NCI-H524 treated with DMSO at 0.1 percent for 48 hours (cell line): ENCODE measurements around the gene ACTR3C.
"Not testable (repeated sequence)": the region's sequence is repeated elsewhere in the genome, so short reads cannot be mapped to it uniquely, and the experiment has no call there.

Experiments
- DNase-seq: peaks from one replicate; lab custom pipeline; 2025; lab: John Stamatoyannopoulos, UW

Gene ACTR3C

DNA sequence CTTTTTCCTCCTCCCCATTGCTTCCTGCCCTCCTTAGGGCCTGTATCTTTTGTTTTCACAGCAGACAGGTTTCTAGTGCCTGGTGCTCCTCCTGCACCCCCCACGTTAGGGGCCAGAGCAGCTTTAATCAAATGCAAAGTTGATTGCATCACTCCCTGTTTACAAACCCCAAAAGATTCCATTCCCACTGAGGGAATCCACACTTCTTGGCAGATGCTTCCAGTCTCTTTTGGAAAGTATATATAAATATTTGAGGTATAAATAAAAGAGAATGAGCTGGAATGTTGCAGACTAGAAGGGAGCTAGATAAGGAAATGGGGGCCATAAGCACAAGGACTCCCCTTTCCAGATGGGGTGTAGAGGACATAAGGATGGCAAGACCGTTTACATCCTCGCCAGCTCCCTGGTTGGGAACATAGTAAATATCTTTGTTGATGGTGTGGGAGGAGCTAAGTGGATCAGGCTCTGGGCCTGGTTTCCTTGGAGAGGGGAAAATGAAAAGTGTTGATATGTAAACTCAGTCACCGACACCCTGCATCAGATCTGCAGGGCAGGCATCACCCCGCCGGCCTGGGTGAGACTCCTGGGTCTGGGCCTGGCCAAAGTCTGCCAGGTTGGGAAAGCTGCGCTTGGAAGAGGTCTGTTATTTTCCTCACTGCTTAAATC, 11.9 kb upstream of the ACTR3C start:
- DNase-seq = no peak

DNA sequence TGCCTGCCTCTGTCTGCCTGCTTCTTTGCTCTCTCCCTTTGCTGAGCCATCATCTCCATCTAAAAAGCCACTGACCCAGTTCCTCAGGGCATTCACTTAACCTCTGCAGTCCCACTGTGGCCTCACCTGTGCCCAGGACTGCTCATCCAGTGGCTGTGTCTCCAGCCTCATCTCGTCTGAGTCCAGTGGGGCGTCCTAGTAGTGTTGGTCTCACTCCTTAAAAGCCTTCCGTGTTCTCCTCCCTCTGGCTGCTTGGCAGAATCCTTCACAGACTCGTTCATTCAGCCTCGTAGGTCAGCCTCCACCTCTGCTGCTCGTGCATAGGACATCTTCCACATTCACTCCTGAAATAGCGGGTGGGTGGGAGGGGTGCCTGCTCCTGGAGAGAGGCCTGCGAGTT, 10.8 kb upstream of the ACTR3C start:
- no peak for DNase-seq

DNA sequence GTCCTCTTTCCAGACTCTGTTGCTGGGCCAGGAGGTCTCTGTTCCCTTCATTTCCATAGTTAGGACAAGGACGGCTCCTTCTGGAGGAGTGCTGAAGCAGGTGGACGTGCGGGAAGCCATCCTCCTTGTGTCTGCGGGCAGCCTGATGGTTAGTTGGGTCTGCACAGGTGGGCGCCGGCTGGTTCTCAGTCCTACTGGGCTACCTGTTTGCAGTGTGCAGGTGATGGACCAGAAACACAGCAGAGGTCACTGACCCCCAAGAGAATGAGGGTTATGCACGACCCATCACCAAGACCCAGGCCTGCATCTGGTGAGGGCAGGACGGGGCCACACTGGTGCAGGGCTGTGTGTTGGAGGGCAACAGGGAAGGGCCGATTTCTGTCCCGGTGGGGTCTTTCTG, 10.3 kb upstream of the ACTR3C start:
- no peak for DNase-seq

DNA sequence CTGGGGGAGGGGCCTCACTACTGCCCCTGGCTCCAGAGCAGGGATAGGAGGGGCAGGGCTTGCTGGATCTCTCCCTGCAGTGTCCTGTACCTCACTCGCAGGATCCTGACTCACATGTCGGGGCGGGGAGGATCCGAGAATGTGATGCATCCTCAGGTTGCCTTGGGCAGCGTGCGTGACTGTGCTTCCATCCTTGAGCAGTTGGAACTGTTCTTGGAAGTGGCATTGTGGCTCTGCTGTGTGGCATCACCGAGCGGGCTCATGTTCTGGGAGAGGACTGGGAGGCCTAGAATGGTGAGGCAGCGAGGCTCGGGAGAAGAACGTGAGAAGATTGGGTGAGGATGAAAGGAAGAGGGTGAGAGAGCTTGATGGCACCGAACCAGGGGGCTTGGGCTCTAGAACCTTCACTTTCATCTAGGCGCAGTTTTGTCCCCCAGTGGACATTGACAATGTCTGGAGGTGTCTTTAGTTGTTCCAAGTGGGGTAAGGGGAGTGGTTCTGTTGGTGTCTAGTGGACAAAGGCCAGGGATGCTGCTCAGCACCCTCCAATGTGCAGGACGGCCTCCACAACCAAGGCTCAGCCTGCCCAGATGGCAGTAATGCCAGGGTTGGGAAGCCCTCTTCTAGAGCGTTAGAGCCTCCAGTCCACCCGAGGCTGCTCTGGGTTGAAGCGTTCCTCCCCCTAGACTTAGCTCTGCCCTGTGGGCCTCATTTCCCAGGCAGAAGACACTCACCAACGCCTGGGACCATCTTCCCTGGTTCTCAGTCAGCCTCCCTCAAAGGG, 9.7 kb upstream of the ACTR3C start:
- no peak for DNase-seq

DNA sequence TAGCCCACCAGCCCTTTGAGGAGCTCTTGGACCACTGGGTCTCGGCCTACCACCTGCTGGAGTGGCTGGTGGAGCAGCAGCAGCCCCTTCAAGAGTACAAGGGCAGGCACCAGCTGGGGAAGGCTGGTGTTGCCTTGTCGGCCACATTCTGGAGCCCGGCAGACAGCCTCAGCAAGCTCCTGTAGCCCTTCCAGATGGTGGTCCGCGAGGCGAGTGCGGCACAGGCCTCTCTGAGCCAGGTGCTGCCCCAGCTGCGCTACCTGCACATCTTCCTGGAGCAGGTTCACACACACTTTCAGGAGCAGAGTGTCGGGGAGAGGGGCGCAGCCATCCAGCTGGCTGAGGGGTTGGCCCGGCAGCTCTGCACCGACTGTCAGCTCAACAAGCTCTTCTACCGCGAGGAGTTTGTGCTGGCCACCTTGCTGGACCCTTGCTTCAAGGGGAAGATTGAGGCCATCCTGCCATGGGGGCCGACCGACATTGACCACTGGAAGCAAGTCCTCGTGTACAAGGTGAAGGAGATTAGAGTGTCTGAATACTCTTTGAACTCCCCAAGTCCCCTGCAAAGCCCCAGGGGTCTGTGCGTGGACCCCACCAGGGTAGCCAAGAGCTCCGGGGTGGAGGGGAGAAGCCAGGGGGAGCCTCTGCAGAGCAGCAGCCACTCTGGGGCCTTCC, 7.0 kb upstream of the ACTR3C start:
- no peak for DNase-seq

DNA sequence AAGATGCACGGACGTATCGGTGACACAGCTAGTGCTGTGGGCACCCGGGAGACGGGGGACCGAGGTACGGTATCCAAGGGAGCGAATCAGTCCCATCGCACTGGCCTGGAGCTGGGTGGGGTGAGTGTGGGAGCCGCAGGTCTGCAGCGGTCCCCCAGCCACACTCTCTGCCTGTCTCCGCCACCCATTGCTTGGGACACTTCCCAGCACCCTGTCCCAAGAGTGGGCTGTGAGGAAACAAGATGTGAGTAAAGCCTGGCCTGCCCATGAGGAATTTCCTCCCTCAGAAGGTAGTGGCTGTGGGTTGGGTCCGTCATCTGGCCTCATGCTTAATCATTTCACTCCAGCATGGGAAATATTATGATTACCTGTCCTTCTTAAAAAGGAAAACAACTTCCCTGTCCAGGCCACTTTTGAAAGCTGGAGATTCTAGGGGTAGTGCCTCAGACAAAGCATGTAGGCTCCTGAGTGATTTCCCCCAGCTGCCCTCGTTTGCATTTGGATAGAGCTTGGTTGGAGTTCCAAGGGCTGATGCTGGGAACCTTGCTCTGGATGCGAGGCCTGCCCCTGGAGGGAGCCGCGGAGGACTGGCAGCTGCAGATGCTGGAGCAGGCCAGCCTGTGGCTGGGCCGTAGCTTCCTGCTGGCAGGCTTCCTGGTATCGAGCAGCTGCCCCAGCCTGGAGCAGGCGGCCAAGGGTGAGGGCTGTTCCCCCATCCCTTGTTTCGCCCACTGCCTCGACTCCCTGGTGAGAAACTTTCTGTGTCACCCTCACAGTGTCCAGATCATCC, 6.2 kb upstream of the ACTR3C start:
- no peak for DNase-seq

DNA sequence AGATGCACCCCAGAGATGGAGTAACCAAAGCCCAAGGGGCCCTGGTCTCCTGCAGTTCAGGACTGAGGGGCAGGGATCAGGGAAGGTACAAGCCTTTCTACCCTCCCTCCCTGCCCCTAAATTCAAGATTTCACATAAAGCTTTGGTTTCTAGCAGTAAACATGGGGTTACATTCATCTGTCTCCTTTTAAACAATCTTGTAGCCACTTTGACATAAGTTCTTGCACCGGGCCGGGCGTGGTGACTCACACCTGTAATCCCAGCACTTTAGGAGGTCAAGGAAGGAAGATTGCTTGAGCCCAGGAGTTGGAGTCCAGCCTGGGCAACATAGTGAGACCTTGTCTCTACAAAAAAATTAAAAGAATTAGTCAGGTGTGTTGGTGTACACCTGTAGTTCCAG, 4.0 kb upstream of the ACTR3C start:
- no peak for DNase-seq

DNA sequence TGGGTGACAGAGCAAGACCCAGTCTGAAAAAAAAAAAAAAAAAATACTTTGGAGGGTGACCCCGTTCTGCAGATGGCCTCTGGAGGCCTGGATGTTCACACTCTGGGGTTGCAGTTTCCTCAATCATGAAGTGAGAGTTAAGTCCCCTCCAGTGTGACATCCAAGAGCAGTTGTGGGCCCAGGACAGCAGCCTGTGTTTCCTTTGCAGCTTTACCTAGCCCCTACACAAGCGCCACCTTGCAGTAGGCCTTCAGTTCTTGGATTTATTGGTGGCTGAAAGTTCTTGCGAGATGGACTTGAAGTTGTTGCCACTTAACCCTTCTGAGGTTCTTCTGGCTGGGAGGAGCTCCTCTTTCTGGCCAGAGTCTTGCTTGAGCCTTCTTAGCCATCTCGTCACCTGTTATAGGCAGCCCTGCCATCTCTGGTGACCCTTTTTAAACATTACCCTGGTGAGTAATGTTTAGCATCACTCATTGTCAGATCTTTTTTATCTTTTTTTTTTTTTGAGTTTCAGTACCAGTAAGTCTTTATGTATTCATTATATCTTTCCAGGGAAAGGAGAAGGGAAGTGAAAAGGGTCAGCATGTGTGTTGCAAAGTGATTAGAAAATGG, 3.4 kb upstream of the ACTR3C start:
- DNase-seq = no peak

DNA sequence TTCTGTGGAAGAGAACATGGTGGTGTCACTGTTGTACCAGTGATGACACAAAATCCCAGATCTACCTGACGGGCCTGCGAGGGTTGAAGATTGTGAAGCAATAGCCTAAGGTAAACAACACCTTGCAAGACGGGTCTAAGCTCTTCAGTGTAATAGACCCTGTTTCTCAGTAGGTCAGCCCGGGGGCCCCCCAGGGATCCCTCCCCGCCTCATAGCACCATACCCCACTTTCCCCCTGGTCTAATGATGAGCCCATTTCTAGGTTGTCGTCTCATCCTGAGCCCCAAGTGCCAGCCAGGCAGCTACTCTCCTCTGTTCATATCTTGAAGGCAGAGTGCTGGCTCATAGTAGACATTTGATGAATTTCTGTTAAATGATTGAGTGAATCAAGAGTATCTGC, 2.6 kb upstream of the ACTR3C start:
- DNase-seq = no peak

DNA sequence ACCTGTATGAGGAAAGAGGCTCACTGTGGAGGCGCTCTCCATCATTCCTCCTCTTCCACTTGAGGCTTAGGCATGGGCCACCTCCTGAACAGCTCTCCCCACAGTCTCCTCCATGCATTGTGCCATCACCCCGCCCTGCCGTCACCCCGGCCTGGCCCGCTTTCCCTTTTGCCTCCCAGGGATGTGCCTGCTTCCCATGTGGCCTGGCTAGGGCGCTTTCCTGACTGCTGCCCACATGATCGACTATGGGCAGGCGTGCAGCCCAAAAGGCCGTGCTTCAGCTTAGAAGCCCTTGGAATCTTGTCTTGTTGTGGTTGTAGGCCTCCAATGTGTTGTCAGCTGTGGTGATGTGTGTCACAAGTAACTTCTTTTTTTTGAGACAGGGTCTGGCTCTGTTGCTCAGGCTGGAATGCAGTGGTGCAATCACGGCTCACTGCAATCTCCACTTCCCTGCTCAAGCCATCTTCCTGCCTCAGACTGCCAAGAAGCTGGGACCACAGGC, 1.8 kb upstream of the ACTR3C start:
- DNase-seq = no peak

DNA sequence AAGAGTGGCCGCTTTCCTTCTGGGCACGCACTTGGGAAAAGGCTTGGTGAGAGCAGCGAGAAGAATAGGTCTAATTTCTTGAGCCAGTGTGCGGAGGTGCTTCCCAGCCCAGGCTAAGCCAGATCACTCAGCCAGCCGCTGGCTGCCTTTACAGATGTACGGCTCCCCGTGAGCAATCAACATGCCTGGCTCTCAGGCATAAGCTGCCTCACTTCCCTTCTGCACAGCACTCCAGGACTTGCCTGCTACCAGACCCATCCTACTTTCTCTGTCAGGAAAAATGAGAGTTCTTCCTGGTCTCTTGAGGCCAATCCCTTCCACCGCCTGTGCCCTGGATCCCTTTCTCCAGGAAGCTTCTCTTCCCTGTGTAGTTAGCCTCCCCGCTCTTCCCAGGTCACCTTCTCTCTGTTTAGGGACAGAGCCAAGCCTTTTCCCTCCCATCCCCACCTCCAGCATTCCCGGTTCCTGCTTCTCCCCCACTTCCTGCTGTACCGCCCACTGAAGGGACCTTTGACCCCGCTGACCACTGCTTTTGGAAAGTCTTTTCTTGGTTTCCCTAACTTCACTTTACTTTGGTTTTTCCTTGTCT, 1.1 kb upstream of the ACTR3C start:
- DNase-seq = no peak

DNA sequence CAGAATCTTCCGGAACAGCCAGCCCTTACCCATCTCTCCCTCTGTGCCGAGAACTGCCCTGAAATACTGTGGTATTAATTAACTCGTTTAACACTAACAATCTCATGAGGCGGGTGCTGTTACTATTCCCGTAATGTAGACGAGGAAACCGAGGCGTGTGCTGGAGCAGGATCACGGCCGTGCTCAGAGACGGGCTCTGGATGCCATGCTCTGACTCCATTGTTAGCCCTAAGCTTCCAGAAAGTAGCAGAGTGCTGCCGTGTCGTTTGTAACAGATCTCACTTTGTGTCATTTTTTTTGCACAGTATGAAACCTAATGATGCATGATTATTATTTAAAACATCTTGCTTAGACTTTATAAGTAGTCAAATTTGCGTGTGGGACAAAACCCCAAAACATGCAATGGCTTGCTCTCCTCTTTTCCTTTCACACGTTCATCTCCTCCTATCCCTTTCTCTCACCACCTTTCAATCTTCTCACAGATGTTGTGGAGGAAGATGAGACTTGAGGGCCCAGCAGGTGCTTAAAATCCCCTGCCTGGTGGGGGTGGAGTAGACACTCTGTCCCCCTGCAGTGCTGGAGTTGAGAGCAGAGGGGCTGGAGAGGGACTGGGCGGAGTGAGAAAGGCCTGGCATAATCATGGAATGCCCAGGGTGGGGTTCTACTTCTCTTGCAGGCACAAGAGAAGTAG, 482 bp upstream of the ACTR3C start:
- no peak for DNase-seq

DNA sequence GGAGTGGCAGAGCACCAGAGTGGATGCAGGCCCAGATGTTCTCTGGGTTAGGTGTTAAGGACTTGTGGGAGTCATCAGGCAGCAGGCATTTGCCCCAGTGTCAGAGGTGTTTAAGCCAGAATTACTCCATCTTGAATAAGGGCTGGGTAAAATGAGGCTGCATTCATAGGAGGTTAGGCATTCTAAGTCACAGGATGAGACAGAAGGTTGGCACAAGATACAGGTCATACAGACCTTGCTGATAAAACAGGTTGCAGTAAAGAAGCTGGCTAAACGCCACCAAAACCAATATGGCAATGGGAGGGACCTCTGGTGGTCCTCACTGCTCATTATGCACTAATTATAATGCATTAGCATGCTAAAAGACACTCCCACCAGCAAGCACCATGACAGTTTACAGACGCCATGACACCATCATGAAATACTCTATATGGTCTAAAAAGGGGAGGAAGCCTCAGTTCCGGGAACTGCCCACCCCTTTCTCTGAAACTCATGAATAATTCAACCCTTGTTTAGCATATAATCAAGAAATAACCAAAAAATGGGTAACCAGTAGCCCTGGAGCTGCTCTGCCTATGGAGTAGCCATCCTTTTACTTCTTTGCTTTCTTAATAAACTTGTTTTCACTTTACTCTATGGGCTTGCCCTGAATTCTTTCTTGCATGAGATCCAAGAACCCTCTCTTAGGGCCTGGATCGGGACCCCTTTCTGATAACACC, 1.1 kb downstream of the ACTR3C start:
- DNase-seq = no peak

DNA sequence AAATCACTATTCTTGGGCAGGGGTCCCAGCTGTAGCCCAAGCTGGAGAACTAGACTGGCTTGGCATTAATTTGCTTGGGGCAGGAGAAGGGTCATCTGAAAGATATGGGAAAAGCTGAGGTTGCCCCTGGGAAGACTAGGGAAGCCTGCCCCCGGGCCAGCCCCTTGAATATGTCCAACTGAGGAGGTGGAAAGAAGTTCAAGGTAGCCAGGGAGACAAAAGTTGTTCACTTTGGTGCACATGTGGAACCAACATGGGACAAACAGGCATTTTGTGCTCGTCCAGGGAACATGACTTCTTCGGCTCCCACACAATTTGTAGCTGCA, 1.6 kb downstream of the ACTR3C start:
- DNase-seq = no peak

DNA sequence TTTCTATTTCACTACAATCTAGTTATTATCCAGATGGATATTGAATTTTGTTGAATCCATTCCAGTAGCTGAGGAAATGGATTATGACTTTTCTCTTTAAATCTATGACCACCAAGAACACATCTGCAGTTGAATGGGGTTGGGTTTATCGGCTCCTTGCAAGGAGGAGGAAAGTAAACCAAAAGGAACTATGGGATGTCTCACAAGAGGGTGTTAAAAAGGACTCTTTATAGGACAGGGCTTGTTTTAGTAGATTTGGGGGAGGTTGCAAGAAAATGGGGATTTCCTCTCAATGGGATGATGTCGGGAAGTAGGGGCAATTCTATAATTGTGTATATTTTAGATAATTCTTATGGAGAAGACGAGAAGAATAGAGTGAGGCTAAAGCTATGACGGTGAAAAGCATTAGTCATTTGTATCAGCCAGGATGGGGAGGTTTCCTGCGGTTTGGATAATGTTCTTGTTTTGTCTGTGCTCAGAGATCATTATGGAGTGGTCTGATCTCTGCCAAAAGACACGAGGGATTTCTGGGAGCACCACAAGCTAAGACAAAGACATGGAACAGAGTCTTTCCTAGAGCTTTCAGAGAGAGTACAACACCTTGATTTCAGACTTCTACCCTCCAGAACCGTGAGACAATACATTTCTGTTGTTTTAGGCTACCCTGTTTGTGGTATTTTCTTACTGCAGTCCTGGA, 5.4 kb downstream of the ACTR3C start:
- no peak for DNase-seq

DNA sequence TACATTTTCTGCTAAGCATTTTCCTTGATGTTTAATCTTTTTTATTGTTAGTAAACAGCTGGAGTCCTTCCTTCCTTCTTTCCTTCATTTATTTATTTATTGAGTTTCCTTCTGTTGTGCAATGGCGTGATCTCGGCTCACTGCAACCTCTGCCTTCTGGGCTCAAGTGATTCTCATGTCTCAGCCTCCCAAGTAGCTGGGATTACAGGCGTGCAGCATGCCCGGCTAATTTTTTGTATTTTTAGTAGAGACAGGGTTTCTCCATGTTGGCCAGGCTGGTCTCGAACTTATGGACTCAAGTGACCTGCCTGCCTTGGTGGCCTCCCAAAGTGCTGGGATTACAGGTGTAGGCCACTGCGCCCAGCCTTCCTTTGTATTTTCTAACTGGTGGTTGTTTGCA, 6.4 kb downstream of the ACTR3C start:
- DNase-seq = not testable (repeated sequence)

DNA sequence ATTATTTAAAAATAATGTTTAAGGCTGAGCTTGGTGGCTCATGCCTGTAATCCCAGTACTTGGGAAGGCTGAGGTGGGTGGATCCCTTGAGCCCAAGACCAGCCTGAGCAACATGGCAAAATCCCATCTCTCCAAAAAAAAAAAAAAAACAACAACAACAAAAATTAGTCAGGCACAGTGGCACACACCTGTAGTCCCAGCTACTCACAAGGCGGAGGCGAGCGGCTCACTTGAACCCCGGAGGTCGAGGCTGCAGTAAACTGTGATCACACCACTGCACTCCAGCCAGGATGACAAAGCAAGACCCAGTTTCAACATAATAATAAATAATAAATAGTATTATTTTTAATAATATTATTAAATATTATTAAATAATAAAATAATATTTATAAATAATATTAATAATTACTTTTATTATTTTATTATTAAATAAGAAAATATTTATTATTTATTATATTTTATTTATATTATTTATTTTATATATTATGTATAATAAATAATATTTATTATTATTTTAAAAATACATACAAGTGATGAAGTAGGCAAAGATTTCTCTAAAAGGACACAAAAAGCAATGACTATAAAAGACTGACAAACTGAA, 8.6 kb downstream of the ACTR3C start:
- DNase-seq = no peak

DNA sequence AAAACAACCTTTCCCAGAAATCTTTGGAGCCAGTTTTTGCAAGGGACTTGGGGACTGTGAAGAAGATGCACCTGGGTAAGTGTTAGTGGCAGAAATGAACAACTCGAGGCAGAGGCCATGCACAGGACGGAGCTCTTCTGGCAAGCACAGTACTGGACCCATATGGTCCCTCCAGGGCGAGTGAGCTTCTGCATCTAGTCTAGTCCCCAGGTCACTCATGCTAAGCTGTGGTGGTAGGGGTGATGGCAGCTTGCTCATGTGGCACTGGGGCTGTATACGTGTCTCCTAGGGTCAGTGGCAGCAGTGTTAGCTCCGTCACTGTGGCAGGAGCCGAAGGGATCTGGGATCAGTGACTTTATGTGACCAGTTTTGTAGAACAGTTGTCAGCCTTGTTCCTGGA, 9.5 kb downstream of the ACTR3C start:
- no peak for DNase-seq

DNA sequence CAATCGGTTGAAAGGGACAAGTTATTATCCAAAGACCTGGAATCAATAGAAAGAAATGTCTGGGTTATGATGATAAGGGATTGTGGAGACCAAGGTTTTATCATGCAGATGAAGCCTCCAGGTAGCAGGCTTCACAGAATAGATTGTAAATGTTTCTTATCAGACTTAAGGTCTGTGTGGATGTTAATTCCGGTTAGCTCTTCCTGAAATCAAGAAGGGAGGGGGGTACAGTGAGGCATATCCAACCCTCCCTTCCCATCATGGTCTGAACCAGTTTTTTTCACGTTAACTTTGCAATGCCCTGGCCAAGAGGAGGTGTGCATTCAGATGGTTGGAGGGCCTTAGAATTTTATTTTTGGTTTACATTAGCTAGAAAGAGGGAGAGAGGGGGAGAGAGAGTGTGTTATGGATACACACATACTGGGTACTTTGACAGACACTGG, 10.0 kb downstream of the ACTR3C start:
- no peak for DNase-seq
